Fibroblast of lung (primary cell): Measurements from ENCODE around the gene TUBGCP3.

Source experiments
- CTCF ChIP-seq, 2 donors: IDR thresholded peaks in 1 of 2; conservative IDR thresholded peaks in 1 of 2; 1 replicate in 1 of 2; 2 replicates in 1 of 2; pipeline ENCODE4 v1.5.1; 2011 to 2012; ENCODE audit warnings: low read length in 2 of 2, control low read depth in 1 of 2, inconsistent platforms in 1 of 2, low read depth in 1 of 2, mild to moderate bottlenecking in 1 of 2
- EZH2 ChIP-seq: IDR thresholded peaks from 2 replicates; pipeline ENCODE4 v1.5.1; 2012; ENCODE audit warnings: low read length, control low read depth, mild to moderate bottlenecking; ENCODE audit errors: missing control alignments

GRCh38 chr13:112579310-112579843, 8.6 kb downstream of the TUBGCP3 start:
- TF ChIP-seq CTCF (conservative IDR thresholded peaks at IDR 0.05 in 1 of 2, IDR thresholded peaks at IDR 0.05 in 1 of 2; ENCODE audit: low read depth in 1 of 2, low read length in 2 of 2) (no peak), EZH2 (no peak)
